ENCODE results near the gene MYRF. TPM values are rescaled to one million over a fixed set of nuclear protein-coding genes. Genes with fewer than 3 reads are reported as not detected.

The MYRF gene
- total and polyA plus RNA-seq, 2 donors (not counting 3 experiments of a cell fraction or from before 2014, with no cell fraction given), result 0.82 to 0.98 TPM

- H3K9ac ChIP-seq (replicated peaks; ENCODE audit: extremely low read depth, insufficient read depth, low read length), result no peak overlapping the region
- ChIA-PET CTCF (interaction anchor here (2.4 to 3.4 kb wide), 2 partner anchors 9 to 15 kb away, joined by 21 to 22 read pairs; no protein-coding TSS in a partner anchor), POLR2A (no interaction called here)
- H3K27ac ChIP-seq (ENCODE audit: insufficient read depth, low read depth, low read length), result no peak overlapping the region
- no peak overlapping the region for H3K4me3 ChIP-seq (replicated peaks in 1 of 3; ENCODE audit: insufficient read depth in 1 of 3, low read depth in 1 of 3, low read length in 3 of 3)
- intact Hi-C loops (cut with micrococcal nuclease) (no loop called here), dilution Hi-C loops (cut with MboI; ENCODE audit: extremely low pct_ligation_motif_present, low sequenced_read_pairs) (no loop called here)
- no peaks in the 10 kb centered on the region for H3K79me2 ChIP-seq (ENCODE audit: control insufficient read depth, insufficient read depth, low read length)
- DNase-seq (ENCODE audit: low read depth, low spot score), result no peak
- H3K36me3 ChIP-seq (ENCODE audit: control insufficient read depth in 2 of 2, extremely low read depth in 1 of 2, insufficient read depth in 2 of 2, low read length in 2 of 2), result no peaks in the 10 kb centered on the region
- BruUV-seq (replicated peaks), result no TSS peak
- H2AFZ ChIP-seq (ENCODE audit: low read depth, low read length), result no peak overlapping the region
- no peaks in the 10 kb centered on the region for H3K4me1 ChIP-seq (ENCODE audit: control insufficient read depth, extremely low read depth, insufficient read depth, low read length)
- no peak for TF ChIP-seq POLR2A (IDR thresholded peaks at IDR 0.05; ENCODE audit: low read depth, low read length)
- no peak for TF ChIP-seq MYC (IDR thresholded peaks at IDR 0.05; ENCODE audit: low read depth, low read length)
- TF ChIP-seq POLR2AphosphoS5 (IDR thresholded peaks at IDR 0.05; ENCODE audit: insufficient read depth, low read depth, low read length), result no peak
- no peak for TF ChIP-seq EZH2 (IDR thresholded peaks at IDR 0.05; ENCODE audit: borderline replicate concordance, low read depth, low read length, severe bottlenecking)
- no peak for TF ChIP-seq FOS (IDR thresholded peaks at IDR 0.05; ENCODE audit: borderline replicate concordance, insufficient read depth, low read length)
- no peak for TF ChIP-seq JUN (IDR thresholded peaks at IDR 0.05; ENCODE audit: borderline replicate concordance, insufficient read depth, insufficient read length, low read depth)
- TF ChIP-seq MAX (IDR thresholded peaks at IDR 0.05; ENCODE audit: insufficient read depth, insufficient read length), result no peak
- TF ChIP-seq, protein P1, sequence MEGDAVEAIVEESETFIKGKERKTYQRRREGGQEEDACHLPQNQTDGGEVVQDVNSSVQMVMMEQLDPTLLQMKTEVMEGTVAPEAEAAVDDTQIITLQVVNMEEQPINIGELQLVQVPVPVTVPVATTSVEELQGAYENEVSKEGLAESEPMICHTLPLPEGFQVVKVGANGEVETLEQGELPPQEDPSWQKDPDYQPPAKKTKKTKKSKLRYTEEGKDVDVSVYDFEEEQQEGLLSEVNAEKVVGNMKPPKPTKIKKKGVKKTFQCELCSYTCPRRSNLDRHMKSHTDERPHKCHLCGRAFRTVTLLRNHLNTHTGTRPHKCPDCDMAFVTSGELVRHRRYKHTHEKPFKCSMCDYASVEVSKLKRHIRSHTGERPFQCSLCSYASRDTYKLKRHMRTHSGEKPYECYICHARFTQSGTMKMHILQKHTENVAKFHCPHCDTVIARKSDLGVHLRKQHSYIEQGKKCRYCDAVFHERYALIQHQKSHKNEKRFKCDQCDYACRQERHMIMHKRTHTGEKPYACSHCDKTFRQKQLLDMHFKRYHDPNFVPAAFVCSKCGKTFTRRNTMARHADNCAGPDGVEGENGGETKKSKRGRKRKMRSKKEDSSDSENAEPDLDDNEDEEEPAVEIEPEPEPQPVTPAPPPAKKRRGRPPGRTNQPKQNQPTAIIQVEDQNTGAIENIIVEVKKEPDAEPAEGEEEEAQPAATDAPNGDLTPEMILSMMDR (IDR thresholded peaks at IDR 0.05; ENCODE audit: extremely low read depth in 1 of 2, insufficient read depth in 1 of 2, low read depth in 1 of 2, low read length in 2 of 2), result no peak
- no peak for TF ChIP-seq GATA2 (IDR thresholded peaks at IDR 0.05; ENCODE audit: insufficient read depth, insufficient read length, low read depth, low read length)
- H3K9me1 ChIP-seq (replicated peaks; ENCODE audit: control insufficient read depth, extremely low read depth, insufficient read depth, low read length), result no peaks in the 10 kb centered on the region
- H4K20me1 ChIP-seq (replicated peaks; ENCODE audit: control insufficient read depth, extremely low read depth, insufficient read depth, low read length), result no peaks in the 10 kb centered on the region
- H3K4me2 ChIP-seq (ENCODE audit: insufficient read depth, low read length), result no peak overlapping the region
- no peak for FAIRE-seq
- no peaks in the 10 kb centered on the region for H3K9me3 ChIP-seq (replicated peaks; ENCODE audit: control insufficient read depth, insufficient read depth, low read length)
- no peaks in the 10 kb centered on the region for H3K27me3 ChIP-seq (ENCODE audit: control insufficient read depth in 2 of 2, insufficient read depth in 2 of 2, low read length in 2 of 2)
Measured at GRCh38 chr11:61731211-61731951, 21.1 kb upstream of the MYRF start.
